Measurements from ENCODE around the gene ANTXR2.
"Not testable (repeated sequence)": the region's sequence is repeated elsewhere in the genome, so short reads cannot be mapped to it uniquely, and the experiment has no call there.

Gene ANTXR2

DNA sequence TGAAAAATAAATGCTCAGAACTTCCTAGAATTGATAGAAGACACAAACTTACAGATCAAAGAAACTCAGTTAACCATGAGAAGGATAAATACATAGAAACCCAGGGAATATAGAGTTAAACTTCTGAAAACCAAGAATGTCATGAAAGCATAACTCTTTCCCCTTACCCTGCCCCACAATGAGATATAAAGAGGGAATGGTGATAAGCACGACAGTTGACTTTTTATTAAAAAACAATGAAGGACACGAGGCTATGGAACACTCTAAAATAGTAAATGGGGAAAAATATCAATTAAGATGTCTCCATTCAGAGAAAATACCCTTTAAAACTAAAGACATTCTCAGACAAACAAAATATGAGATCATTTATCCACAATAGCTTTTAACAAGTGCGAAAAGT lies 154.7 kb downstream of the ANTXR2 start:
- DNase-seq (ENCODE audit: low read depth in 2 of 2): no peak

DNA sequence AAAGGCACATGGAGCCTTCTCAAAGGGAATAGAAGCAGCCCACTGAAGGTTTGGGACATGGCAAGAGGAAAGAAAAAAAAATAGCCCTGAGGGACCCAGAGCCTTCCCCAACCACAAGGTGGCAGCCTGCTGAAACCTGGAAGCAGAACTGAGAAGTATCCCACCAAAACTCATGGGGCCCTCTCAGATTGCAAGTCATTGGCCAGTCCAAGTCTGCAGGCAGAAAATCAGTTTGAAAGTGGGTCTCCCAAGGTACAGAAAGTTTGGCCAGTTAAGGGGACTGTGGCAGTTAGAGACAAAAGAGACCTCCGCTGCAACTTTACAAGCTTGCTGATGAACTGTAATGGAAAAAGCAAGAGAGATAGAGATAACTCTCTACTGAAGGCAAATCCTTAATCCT lies 155.8 kb downstream of the ANTXR2 start:
- peak in 1 of 2 experiments; percentile 13 for DNase-seq (ENCODE audit: low read depth in 2 of 2)

DNA sequence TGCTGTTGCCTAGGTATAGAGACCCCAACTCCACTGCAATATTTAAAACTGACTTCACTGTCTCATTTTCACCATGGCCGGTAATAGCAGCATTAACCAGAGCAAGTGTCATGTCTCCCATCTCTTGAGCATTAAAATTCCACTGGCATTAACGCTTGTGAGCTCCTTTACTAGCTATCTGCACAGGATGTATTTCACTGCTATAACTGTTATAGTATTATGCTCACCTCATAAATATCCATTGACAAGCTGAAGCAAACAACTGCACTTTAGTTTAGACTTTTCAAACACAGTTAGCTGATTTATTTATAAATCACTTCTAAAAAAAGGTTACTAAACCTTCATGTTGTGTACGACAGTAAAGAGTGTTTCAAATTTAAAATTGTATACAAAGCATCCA lies 157.8 kb downstream of the ANTXR2 start:
- DNase-seq (ENCODE audit: low read depth in 2 of 2): no peak

DNA sequence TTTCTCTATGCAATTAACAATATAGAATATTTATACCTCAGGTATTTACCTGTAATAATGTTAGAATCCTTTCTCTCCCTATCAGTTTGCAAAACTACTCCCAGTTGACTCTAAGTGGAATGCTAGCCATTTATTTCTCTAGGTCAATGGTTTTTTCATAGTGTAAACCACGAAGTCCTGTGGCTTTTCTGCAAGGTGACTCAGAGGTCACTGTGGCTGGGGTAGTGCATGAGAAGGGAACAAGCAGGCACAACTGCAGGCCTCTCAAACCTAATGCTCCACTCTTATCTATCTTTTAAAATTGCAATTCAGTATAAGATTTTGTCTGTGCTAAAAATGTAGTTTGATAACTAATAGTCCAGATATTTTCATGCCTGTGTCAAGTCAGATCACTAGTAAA lies 159.4 kb downstream of the ANTXR2 start:
- no peak for DNase-seq (ENCODE audit: low read depth in 2 of 2)

DNA sequence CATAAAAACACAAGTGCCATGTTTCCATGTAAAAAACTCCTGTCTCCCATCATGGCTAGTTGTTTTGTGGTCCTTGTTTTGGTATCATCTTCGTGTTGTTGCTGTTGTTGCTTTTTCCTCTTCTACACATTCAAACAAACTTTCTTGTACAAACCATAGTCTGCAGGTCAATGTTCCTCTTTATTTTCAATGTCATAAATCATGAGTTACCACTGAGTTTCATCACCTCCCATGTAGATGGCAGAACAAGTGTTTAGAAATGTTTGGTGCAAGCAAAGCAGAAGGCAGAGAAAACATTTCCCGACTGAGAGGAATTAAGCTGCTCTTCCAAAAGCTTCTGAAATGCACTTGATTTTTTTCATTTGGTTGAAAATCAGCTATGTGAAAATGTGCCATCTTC lies 166.0 kb downstream of the ANTXR2 start:
- DNase-seq (ENCODE audit: low read depth in 2 of 2): no peak

DNA sequence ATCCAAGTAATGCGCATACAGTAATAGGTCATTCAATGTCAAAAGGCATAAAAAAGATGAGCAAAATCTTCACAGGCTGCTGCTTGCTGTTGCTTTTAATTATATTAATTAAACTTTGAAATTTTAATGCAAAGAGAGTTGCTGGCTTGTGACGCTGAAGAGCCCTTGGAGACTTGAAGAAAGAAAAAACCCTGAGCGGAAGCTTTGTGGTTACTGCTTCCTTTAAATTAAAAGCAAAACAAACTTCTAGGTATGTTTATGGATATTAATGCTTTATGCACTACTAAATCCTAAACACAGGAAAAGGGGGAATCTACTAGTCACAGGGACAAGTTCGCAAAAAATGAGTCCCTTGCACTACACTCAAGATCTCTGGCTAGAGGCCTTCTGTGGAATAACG lies 166.7 kb downstream of the ANTXR2 start:
- DNase-seq (ENCODE audit: low read depth in 2 of 2): no peak

DNA sequence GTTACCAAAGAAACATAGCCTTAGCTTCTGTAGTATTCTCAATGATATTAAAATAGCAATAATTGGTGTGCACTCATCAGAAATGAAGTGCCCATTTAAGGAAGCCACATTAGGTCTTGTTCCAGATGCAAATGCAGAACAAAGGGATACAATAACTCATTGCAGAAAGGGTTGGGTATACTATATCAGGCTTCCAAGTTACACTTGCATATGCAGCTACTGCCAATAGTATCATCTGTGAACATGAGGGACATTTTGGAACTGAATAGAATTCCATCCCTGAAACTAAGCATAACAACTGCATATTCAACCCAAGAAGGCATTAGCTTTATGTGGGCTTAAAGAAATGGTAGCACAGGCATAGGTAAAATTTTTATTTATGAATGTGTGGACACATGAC lies 167.8 kb downstream of the ANTXR2 start:
- DNase-seq (ENCODE audit: low read depth in 2 of 2): no peak

DNA sequence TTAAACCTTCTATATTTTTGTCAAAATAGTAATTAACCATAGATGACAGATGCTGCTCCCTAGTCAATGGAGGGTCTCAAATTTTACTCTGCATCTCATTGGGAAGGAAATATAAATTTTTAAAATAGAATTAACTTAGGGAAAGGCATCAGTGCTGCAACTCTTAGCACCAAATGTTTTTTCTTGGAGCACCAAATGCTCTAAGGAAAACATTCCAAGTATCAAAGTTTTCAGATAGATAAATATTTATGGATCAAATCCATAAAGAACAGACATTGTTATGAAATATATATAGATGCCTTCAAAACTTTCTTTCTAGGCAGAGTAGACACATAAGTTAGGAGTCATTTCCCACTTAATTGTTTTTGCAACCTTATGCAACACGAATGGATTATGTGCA lies 168.7 kb downstream of the ANTXR2 start:
- DNase-seq (ENCODE audit: low read depth in 2 of 2): no peak

DNA sequence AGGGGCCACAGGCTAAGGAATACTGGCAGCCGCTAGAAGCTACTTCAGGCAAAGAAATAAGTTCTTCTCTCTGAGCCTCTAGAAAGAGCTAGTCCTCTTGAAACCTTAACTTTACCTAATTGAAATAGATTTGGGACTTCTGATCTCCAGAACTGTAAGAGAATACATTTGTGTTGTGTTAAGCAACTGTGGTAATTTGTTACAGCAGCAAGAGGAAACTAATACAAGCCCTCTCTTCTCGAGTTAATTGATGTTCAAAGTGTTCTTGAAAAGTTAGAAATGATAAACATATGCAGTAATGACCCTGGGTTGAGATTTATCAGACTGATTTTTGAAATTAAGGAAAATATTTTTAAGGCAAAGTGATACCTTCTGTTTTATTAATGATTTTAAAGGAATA lies 172.8 kb downstream of the ANTXR2 start:
- DNase-seq (ENCODE audit: low read depth in 2 of 2): no peak

DNA sequence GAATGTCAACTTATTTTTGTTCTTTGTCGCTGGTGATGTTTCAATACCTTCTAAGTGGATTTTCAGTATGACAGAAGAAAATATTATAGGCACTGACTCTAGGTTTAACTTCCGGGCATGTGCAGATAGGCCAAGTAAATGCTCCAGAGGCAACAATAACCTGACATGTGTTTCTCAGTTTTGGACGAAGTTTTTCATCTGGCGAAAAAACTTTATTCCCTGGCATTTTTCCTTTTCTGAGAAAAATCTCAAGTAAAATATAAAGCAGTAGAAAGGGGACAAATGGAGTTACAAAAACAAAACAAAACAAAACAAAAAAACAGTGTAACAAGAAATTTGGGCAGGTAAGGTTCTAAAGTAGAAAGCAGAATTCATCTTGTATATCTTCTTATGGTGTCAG lies 173.5 kb downstream of the ANTXR2 start:
- no peak for DNase-seq (ENCODE audit: low read depth in 2 of 2)

DNA sequence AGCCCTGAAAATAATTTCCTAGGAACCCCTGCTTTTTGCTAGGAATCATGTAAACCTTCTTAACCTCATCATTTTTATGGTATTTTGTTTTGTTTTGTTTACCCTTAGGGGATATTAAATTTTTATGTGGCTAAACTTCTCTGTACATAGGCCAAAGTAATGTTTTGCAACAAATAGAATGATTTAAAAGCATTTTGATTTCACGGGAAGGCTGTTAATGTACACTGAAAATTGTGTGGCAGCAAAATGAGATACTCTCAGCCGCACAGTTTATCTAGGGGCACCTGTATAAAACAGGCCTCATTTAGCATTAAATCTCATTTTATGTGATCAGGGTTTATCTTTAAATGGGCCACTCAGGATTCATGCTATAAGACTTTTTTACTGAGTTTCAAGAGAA lies 175.0 kb downstream of the ANTXR2 start:
- DNase-seq (ENCODE audit: low read depth in 2 of 2): no peak

DNA sequence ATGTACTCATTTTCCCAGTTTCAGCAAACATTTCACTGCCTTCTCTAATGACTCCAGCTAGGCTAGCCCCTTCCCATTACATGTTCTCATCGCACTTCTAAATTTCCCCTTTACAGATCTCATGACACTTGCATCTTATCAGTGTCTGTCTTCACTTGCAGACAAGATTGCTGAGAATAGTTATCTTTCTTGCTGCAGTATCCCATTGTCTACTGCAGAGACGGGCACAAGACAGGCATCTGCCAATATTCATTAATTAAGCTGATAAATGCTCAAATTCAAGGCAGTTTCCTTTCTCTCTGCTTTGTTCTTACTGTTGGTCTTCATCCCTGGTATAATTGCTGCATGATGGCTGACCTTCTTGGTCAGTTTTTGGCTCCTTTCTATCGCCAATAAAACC lies 175.9 kb downstream of the ANTXR2 start:
- DNase-seq (ENCODE audit: low read depth in 2 of 2): no peak

DNA sequence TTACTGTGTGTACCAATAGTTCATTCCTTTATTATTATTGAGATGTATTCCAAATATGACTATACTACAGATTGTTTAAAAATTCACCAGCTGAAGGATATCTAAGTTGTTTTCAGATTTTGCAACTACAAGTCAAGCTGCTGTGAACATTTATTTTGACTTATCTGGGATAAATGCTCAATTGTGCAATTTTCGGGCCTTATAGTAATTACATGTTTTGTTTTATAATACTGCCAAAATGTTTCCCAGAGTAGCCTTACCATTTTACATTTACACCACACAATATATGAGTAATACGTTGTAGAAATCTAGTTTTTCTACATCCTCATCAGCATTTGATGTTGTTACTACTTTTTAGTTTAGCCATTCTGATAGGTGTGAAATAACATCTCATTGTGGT lies 179.6 kb downstream of the ANTXR2 start:
- DNase-seq (ENCODE audit: low read depth in 2 of 2): no peak

DNA sequence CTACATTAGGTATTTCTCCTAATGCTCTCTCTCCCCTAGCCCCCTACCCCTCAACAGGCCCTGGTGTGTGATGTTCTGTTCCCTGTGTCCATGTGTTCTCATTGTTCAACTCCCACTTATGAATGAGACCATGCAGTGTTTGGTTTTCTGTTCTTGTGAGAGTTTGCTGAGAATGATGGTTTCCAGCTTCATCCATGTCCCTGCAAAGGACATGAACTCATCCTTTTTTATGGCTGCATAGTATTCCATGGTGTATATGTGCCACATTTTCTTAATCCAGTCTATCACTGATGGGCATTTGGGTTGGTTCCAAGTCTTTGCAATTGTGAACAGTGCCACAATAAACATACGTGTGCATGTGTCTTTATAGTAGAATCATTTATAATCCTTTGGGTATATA lies 184.0 kb downstream of the ANTXR2 start:
- not testable (repeated sequence) for DNase-seq (ENCODE audit: low read depth in 2 of 2)

DNA sequence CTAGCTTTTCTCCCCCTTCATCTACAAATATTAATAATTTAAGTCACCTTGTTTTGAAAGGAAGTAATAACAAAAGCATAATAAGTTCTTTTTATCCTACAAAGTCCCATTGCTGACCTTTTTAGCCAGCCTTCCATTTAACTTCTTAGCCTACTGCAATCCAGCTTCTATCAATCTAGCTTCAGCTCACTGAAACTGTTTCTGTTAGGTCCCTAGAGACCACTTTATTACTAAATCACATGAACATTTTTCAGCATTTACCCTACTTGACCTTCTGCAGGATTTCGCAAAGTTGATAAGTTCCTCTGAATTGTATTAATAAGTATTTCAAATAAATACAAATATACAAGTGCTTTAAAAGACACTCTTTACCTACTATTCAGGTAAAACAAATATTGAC lies 186.5 kb downstream of the ANTXR2 start:
- peak in 1 of 2 experiments; percentile 10 for DNase-seq (ENCODE audit: low read depth in 2 of 2)

DNA sequence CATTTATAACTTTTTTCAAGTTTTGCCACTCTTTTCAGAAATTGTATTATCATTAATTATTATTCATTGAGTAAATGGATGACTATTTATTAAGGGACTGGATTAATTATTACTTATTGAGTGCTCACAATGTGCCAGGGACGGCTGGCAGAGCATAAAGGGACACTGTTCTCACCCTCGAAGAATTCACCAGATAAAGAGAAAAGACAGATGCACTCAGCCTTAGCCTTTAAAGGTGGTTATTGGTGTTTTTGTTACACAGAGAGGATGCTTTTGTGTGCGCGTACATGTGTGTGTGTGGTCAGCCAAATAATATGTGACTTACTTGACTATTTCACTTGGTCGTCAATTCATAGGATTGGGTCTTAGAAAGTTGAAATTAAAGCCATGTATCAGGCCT lies 187.0 kb downstream of the ANTXR2 start:
- DNase-seq (ENCODE audit: low read depth in 2 of 2): no peak

DNA sequence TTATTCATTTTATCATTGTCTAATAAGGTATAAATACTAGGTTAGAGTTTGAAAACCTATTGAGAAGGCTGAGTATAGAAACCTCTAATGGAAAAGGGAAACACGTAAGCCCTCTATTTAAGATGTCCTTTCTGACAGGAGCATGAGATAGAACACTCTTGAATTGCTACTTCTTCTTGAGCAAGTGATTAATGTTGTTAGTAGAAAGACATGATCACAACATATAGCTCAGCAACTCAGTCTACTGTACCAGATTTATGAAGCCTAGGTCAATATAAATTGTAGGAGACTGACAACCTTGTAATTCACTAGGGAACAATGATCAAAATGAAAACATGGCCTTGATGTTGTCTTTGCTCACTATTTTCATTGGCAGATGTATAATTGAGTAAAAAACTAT lies 189.7 kb downstream of the ANTXR2 start:
- no peak for DNase-seq (ENCODE audit: low read depth in 2 of 2)

DNA sequence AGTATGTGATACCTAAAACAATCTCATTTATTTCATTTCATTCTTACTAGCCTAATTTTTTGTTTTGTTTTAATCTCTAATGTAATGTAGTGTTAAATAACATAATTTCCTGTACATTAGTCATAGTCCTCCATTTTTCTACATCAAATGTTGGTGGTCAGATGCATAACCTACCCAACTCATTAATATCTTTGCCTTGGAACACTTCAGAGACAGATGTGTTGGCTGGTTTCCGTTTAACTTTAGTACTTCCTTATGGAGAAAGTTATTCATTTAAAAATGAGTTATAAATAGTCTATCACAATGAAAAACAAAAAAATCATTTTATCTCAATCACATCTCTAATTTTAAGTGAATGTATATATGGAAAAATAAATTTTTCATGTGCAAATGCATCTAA lies 190.2 kb downstream of the ANTXR2 start:
- DNase-seq (ENCODE audit: low read depth in 2 of 2): peak in 1 of 2 experiments; percentile 16

DNA sequence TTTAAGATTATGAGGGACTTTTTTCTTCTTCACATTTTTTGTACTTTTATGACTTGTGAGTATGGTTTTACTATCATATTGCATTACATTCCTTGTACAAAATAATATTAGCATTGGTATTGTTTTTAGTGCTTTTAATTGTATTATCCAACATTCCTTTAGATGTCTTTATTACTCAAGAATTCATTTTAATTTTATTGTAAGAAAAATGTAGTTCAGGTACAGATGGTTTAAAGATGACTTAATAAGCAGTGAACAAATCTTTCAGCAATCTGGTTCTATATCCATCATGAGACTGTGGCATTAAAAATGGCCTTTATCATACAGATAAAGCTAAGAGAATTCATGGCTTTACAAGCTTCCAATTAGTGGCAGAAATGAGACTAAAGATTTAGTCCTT lies 191.6 kb downstream of the ANTXR2 start:
- DNase-seq (ENCODE audit: low read depth in 2 of 2): no peak

DNA sequence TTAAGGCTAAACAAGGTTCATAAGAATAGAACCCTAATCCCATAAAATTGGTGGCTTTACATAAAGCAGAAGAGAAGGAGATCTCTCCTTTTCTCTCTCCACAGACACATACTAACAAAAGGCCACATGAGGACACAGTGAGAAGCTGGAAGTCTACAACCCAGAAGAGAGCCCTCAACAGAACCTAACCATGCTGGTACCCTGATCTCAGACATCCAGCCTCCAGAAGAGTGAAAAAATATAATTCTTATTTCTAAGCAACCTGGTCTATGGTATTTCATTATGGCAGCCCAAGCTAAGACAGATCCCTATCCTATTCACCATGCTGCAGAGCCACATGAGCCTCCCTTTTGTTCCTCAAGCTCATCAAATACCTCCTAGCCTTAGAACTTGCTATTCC lies 195.5 kb downstream of the ANTXR2 start:
- no peak for DNase-seq (ENCODE audit: low read depth in 2 of 2)

DNA sequence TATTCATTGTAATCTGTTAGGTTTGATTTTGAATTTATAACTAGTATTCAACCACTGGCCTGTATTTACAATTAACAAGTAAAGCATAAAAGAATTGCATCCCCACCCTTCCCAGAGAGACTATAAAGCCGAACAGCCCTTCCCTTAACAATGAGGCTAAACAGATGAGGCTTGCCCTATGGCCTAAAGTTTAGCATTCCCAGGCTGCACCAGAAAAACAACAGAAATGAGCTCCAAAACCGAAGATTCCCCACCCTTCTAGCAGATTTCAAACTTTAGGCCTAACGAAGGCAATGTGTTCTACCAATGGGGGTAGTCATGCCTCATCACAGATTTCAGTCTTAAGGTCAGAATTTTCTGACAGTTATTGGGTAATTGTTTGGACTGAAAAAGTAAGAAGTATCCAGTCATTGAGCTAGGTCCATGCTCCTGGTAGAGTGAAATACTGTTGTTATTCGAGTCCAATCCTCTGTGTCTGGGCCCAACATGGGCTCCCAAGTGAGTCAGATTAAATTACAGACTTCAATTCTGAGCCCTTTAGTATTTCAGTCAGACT lies 197.6 kb downstream of the ANTXR2 start:
- no peak for DNase-seq (ENCODE audit: low read depth in 2 of 2)

DNA sequence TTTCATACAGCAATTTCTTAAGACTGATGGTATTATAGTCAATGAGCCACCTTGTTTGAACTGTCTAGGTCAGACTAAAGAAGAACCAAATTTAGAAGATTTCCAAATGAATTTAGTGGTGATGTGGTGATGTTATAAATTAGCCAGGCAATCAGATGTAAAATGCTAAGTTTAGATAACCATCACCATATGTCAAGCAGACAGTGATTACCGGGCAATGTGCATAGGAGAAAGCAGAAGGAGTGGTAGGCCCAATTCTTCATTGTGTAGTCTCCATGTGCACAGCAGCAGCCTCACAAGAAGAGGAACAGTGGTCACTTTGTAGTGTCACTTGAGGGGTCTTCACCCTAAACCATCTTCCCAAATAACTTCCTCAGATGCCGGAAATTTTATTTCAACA lies 198.8 kb downstream of the ANTXR2 start:
- no peak for DNase-seq (ENCODE audit: low read depth in 2 of 2)

DNA sequence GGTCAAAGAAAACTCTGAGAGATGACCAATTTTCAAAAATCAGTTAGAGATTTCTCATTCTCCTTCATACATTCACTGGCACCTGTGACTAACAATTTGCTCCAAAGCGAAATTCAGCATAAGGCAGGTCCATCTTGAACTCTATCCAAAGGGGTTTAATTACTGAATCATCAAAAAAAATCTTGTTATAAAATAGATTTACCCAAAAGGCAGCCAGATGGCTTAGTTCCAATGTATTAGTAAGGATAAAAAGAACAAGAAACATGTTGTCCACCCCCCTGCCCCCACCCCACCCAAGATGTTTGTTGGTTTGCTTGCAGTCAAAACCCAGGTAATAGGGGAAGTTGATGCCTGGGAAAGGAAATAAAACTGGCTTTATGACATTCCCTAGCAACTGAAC lies 200.3 kb downstream of the ANTXR2 start:
- DNase-seq (ENCODE audit: low read depth in 2 of 2): no peak

DNA sequence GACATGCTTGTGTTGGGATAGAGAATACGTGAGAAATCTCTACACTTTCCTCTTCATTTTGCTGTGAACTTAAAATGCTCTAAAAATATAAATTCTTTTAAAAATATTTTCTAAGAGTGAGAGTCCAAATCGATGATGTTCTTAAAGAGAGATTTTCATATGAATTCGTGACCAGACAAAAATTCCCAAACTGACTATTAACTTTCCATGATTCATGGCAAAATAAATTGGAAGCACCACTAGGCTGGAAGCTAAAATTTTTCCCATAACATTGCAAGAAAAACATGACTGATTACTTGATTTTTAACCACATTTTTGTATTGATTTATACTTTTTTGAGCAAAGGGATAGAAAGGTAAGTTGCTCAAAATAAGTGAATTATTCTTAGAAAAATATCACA lies 201.1 kb downstream of the ANTXR2 start:
- DNase-seq (ENCODE audit: low read depth in 2 of 2): no peak

All from fibroblast of skin of left biceps (primary cell).